Chondrocyte (in vitro differentiated cells): ENCODE measurements around the gene PLBD1. TPM values are rescaled to one million over a fixed set of nuclear protein-coding genes. Genes with fewer than 3 reads are reported as not detected.

ENCODE experiments used
- DNase-seq: peaks from one replicate; pipeline ENCODE4 v3.0.0; 2021; ENCODE audit warnings: mixed read lengths, low spot score
- H3K27ac Mint-ChIP-seq: one replicate; pipeline ENCODE4 v1.8.0; 2021; ENCODE audit warnings: mild to moderate bottlenecking, moderate library complexity, mixed read lengths; ENCODE audit not compliant: unreplicated experiment
- H3K27me3 Mint-ChIP-seq: 2 replicates; pipeline ENCODE4 v1.8.0; 2021; ENCODE audit warnings: low read depth, mixed read lengths
- H3K36me3 Mint-ChIP-seq: 2 replicates; pipeline ENCODE4 v1.8.0; 2021; ENCODE audit warnings: low read depth, mixed read lengths
- H3K4me1 Mint-ChIP-seq: 2 replicates; pipeline ENCODE4 v1.8.0; 2021; ENCODE audit warnings: low read depth, mild to moderate bottlenecking, mixed read lengths
- H3K4me3 Mint-ChIP-seq: one replicate; pipeline ENCODE4 v1.8.0; 2021; ENCODE audit warnings: mild to moderate bottlenecking, moderate library complexity, mixed read lengths; ENCODE audit not compliant: unreplicated experiment
- H3K9me3 Mint-ChIP-seq: 2 replicates; pipeline ENCODE4 v1.8.0; 2021; ENCODE audit warnings: low read depth, mixed read lengths
- CTCF ChIP-seq: fragments of 200-600 bp; sonication (generic); IDR thresholded peaks from 2 replicates; pipeline ENCODE4 v1.5.0; 2021; ENCODE audit warnings: antibody characterized with exemption, mild to moderate bottlenecking, moderate library complexity
- long read RNA-seq: library from polyadenylated mRNA; stranded (forward); transcript quantifications from one replicate; pipeline ENCODE4 v2.0.0, GENCODE V29; 2021
- total RNA-seq: library from RNA; stranded (reverse); gene quantifications from 3 replicates; pipeline ENCODE4 v1.2.1, GENCODE V29; 2021

The PLBD1 gene
- 2.4 to 5.5 TPM (median 4.1 TPM) in 3 replicates for total RNA-seq
- long read RNA-seq, transcript PLBD1-201 (11 exons, 2,426 nt) = major isoform, 14 of 17 reads
- long read RNA-seq, partial matches to known transcripts = 0 of 17 reads
- long read RNA-seq, other reads (novel, unspliced or antisense) = 3 of 17 reads

GRCh38 chr12:14567351-14568162 is at the start of gene PLBD1:
TSS of gene PLBD1 (minus strand) at chr12:14567883. CDS start at chr12:14567696, 187 bp downstream.
- no peak for DNase-seq
- peaks cover 11% of the 10 kb centered on the region for H3K4me1 Mint-ChIP-seq
- no peak for TF ChIP-seq CTCF
- H3K9me3 Mint-ChIP-seq = no peaks in the 10 kb centered on the region
- no peaks in the 10 kb centered on the region for H3K36me3 Mint-ChIP-seq
- no peak within 1 kb of the TSS for H3K27ac Mint-ChIP-seq
- H3K27me3 Mint-ChIP-seq = peaks cover 6% of the 10 kb centered on the region
- H3K4me3 Mint-ChIP-seq = peak within 1 kb of the TSS; percentile 67

- H3K4me1 Mint-ChIP-seq = no peaks in the 10 kb centered on the region
- H3K27ac Mint-ChIP-seq = no peak overlapping the region
- no peak overlapping the region for H3K4me3 Mint-ChIP-seq
- no peak for TF ChIP-seq CTCF
- H3K36me3 Mint-ChIP-seq = no peaks in the 10 kb centered on the region
- H3K27me3 Mint-ChIP-seq = peaks cover 6% of the 10 kb centered on the region
- no peak for DNase-seq
- H3K9me3 Mint-ChIP-seq = peaks cover 13% of the 10 kb centered on the region
These were observed 47.0 kb upstream of the PLBD1 start for GRCh38 chr12:14614704-14615121.

- H3K27me3 Mint-ChIP-seq = peaks cover 4% of the 10 kb centered on the region
These were observed 46.0 kb upstream of the PLBD1 start for GRCh38 chr12:14613718-14614117.

GRCh38 chr12:14612898-14613445 is 45.3 kb upstream of the PLBD1 start:
- Mint-ChIP-seq H3K36me3 (no peaks in the 10 kb centered on the region), H3K27ac (no peak overlapping the region), H3K9me3 (peaks cover 25% of the 10 kb centered on the region), H3K4me1 (no peaks in the 10 kb centered on the region), H3K4me3 (no peak overlapping the region), H3K27me3 (peaks cover 4% of the 10 kb centered on the region)
- no peak for DNase-seq
- no peak for TF ChIP-seq CTCF

More at GRCh38 chr12:14613718-14614117, 46.0 kb upstream of the PLBD1 start:
- Mint-ChIP-seq H3K27ac (no peak overlapping the region), H3K36me3 (no peaks in the 10 kb centered on the region), H3K4me3 (no peak overlapping the region), H3K4me1 (no peaks in the 10 kb centered on the region), H3K9me3 (peaks cover 18% of the 10 kb centered on the region)
- TF ChIP-seq CTCF = no peak
- no peak for DNase-seq

- TF ChIP-seq CTCF = no peak
- peaks cover 32% of the 10 kb centered on the region for H3K9me3 Mint-ChIP-seq
- no peaks in the 10 kb centered on the region for H3K4me1 Mint-ChIP-seq
- DNase-seq = no peak
- no peaks in the 10 kb centered on the region for H3K36me3 Mint-ChIP-seq
- H3K27me3 Mint-ChIP-seq = peaks cover 4% of the 10 kb centered on the region
- no peak overlapping the region for H3K4me3 Mint-ChIP-seq
- no peak overlapping the region for H3K27ac Mint-ChIP-seq
These were observed 44.6 kb upstream of the PLBD1 start for GRCh38 chr12:14612250-14612649.
